Lower leg skin (tissue), 4 donors: ENCODE data around the gene SIAH3. TPM values are rescaled to one million over a fixed set of nuclear protein-coding genes. Genes with fewer than 3 reads are reported as not detected.

Experiments used
- DNase-seq, 2 donors: peaks; one replicate each; pipeline ENCODE4 v3.0.0-alpha.2; 2019; ENCODE audit warnings: low spot score in 2 of 2
- H3K4me3 ChIP-seq: fragments of 200-600 bp; sonication (generic); 2 replicates; pipeline ENCODE4 v1.5.1; 2017; ENCODE audit warnings: mild to moderate bottlenecking, low read depth; ENCODE audit not compliant: poor library complexity, severe bottlenecking
- POLR2A ChIP-seq, 2 donors: fragments of 450-650 bp; IDR thresholded peaks; one replicate each; pipeline ENCODE4 v1.6.1; 2016 to 2017; ENCODE audit warnings: antibody characterized with exemption in 2 of 2, mild to moderate bottlenecking in 1 of 2, moderate library complexity in 1 of 2
- WGBS, 2 donors: methylation state at CpG; one replicate each; pipeline ENCODE4 v1.1.5; 2018; 5-methylcytosine and 5-hydroxymethylcytosine counted together
- intact Hi-C: fragments of 100-400 bp; cut with DNase I; formaldehyde crosslinking; loops from one replicate; pipeline ENCODE4 v1.15.0; 2023; ENCODE audit warnings: low total_unique reads
- total RNA-seq, 4 donors: library from RNA; depleted of rRNA; stranded (reverse); fragments of >200 nt; gene quantifications; one replicate each; pipeline ENCODE4 v1.1.0, GENCODE V29; 2016
- TF ChIP-seq, protein P1 (sequence below), 3 donors: fragments of 450-650 bp; IDR thresholded peaks; one replicate each; pipeline ENCODE4 v1.5.1; 2016; ENCODE audit warnings: antibody characterized with exemption in 3 of 3, mild to moderate bottlenecking in 3 of 3, moderate library complexity in 2 of 3

Gene SIAH3
- total RNA-seq, 4 donors from 2014 or later = 0.02 to 0.21 (median 0.05) TPM

DNA sequence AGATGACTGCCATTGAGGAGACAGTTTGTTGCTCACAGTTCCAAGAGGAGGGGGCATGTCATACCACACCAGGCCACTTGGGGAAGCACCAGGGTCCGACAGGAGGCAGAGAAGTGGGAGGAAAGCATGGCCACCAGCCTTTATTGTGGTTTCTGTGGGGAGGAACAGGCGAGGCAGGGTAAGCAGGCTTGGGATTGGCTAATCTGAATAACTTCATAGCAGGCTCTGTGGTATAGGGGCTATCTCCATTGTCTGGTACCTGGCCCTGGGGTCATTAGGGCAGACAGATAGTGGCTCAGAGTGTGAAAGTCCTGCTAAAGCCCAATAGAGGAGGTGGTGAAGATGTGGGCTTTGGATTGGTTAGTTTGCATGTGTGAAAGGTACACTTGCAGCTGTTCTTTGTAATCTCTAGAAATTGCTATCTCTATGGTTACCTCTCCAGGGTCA is 114.0 kb downstream of the SIAH3 start:
- no peak for DNase-seq
- no peak overlapping the region for H3K4me3 ChIP-seq
- TF ChIP-seq, protein P1, sequence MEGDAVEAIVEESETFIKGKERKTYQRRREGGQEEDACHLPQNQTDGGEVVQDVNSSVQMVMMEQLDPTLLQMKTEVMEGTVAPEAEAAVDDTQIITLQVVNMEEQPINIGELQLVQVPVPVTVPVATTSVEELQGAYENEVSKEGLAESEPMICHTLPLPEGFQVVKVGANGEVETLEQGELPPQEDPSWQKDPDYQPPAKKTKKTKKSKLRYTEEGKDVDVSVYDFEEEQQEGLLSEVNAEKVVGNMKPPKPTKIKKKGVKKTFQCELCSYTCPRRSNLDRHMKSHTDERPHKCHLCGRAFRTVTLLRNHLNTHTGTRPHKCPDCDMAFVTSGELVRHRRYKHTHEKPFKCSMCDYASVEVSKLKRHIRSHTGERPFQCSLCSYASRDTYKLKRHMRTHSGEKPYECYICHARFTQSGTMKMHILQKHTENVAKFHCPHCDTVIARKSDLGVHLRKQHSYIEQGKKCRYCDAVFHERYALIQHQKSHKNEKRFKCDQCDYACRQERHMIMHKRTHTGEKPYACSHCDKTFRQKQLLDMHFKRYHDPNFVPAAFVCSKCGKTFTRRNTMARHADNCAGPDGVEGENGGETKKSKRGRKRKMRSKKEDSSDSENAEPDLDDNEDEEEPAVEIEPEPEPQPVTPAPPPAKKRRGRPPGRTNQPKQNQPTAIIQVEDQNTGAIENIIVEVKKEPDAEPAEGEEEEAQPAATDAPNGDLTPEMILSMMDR (IDR thresholded peaks at IDR 0.05) = no peak
- TF ChIP-seq POLR2A (IDR thresholded peaks at IDR 0.05) = no peak
- WGBS, 2 donors = 47 to 49% methylated on average over 2 of the region's 2 CpGs
- intact Hi-C loops = no loop called here

GRCh38 chr13:45733361-45733760 is 118.2 kb downstream of the SIAH3 start:
- intact Hi-C loops = no loop called here
- 45 to 60% methylated on average over 5 of the region's 5 CpGs for WGBS, 2 donors
- no peak for TF ChIP-seq POLR2A (IDR thresholded peaks at IDR 0.05)
- TF ChIP-seq, protein P1 (IDR thresholded peaks at IDR 0.05) = no peak
- H3K4me3 ChIP-seq = no peak overlapping the region
- peak in 1 of 2 donors; percentile 23 for DNase-seq

GRCh38 chr13:45732916-45733315 is 118.6 kb downstream of the SIAH3 start:
- no peak for DNase-seq
- intact Hi-C loops = no loop called here
- WGBS, 2 donors = 24 to 29% methylated on average over 5 of the region's 5 CpGs
- TF ChIP-seq POLR2A (IDR thresholded peaks at IDR 0.05) = no peak
- TF ChIP-seq, protein P1 (IDR thresholded peaks at IDR 0.05) = no peak
- H3K4me3 ChIP-seq = no peak overlapping the region

DNA sequence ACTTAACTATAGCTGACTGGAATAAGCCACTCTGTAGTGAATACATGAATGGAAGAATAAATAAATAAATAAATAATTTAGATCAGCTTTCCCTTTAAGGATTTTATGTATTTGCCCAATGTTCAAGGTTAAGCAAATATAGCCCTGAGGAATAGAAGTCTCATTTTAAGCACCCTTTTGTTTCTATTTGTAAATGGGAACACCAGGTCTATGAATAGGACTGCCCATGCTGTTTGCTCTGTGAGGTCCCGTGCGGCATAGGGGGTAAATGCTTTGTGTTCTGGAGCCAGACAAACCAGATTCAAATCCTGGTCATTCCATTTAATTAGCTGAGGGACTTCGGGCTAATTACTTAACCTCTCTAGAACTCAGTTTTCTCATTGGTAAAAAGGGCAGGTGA is 120.1 kb downstream of the SIAH3 start:
- TF ChIP-seq, protein P1 (IDR thresholded peaks at IDR 0.05) = no peak
- no peak for TF ChIP-seq POLR2A (IDR thresholded peaks at IDR 0.05)
- intact Hi-C loops = no loop called here
- H3K4me3 ChIP-seq = no peak overlapping the region
- no peak for DNase-seq
- 93 to 96% methylated on average over 3 of the region's 3 CpGs for WGBS, 2 donors

- 75% methylated on average over 6 of the region's 6 CpGs for WGBS, 2 donors
- H3K4me3 ChIP-seq = no peak overlapping the region
- no peak for TF ChIP-seq POLR2A (IDR thresholded peaks at IDR 0.05)
- TF ChIP-seq, protein P1 (IDR thresholded peaks at IDR 0.05) = no peak
- intact Hi-C loops = no loop called here
- peak in 1 of 2 donors; percentile 79 for DNase-seq
Measured at GRCh38 chr13:45728759-45729158, 122.8 kb downstream of the SIAH3 start.

Other genes starting within 250 kb of the SIAH3 start
- gene ERICH6B, start 236.0 kb downstream of the SIAH3 start, total RNA-seq = not detected
- under 1 TPM in 1 of 4 donors, not detected in 3; 0.45 TPM for gene CBY2, start 149.4 kb downstream of the SIAH3 start, total RNA-seq
- 10 to 100 TPM; 21.1 to 42.5 (median 25.3) TPM for gene ZC3H13, start 201.0 kb upstream of the SIAH3 start, total RNA-seq